UCSD-AML1 (cell line): ENCODE data around the gene PYGO2.

Experiments
- DNase-seq: peaks from one replicate; lab custom pipeline; 2025; ENCODE audit not compliant: unreplicated experiment; lab: John Stamatoyannopoulos, UW

PYGO2 gene

DNA sequence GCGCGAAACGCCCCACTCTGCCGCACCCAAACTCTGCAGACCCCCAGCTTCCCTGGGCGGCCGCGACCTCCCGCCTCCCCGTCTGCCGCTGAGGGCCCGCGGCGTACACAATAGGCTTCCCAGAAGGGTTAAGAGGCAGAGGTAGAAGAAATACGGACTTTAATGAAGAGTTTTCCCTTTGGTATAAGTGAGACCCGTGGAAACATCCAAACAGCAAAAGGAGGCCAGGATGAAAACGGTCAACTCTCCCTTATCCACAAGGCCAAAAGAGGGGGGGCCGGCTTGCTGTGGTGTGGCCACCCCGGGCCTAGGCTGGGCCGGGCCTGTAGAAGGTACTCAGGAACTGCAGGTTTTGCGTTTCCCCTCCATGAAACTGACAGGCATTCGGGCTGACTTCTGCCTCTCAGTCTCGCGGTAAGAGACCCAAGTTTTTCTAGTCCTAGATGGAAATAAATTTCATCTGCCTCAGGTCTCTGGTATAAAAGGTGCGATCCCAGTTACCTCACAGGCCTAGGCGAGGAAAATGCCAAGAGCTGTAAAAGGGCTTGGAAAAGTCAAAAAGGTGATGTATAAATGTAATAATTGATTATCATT, 671 bp upstream of the PYGO2 start:
- peak; percentile 62 for DNase-seq

- DNase-seq: no peak
Measured at GRCh38 chr1:154960446-154961136, 991 bp downstream of the PYGO2 start.

DNA sequence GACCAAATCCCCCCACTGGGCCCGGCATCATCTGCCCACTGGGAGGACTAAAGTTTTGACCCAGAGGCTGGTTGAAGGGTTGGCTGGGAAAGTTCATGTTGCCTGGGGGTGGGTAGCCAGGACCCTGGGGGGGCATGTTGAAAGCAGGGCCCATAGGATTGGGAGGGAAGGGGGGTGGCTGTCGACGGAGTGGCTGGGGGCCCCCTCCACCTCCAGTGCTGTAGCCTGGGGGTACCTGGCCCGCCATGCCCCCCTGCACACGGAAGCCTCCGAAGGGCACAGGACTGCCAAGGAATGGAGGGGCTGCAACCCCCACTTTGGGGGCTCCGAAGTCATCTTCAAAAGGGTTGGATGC, 2.2 kb downstream of the PYGO2 start:
- DNase-seq: no peak

- DNase-seq: no peak
Measured at GRCh38 chr1:154958681-154959425, 2.7 kb downstream of the PYGO2 start.

DNA sequence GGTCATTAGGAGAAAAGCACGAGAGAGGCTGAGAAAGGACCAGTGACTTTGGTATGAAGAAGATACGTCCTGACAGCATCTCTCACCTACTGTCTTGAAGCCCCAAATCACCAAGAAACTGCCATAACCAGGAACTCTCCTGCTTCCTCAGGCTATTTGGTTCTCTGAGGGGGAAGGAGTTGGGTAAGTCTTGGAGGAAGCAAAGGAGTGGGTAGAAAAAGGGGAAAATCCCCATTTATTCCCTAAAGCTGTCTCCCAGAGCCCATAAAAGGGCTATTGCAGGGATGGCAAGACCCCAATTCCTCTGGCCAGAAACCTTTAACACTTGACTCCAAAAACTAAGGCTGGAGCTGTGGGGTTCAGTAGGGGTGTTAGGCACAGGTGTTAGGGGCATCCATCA, 3.5 kb downstream of the PYGO2 start:
- no peak for DNase-seq

- no peak for DNase-seq
Measured at GRCh38 chr1:154957091-154957657, 4.4 kb downstream of the PYGO2 start.

GRCh38 chr1:154956544-154956941, 5.0 kb downstream of the PYGO2 start:
- DNase-seq: no peak

- peak; percentile 64 for DNase-seq
Measured at GRCh38 chr1:154955718-154956543, 5.7 kb downstream of the PYGO2 start, which contains the start of gene PBXIP1. TSS of gene PBXIP1 (minus strand) at chr1:154956099. CDS start at chr1:154953721, 2,378 bp downstream.

GRCh38 chr1:154955039-154955717, 6.4 kb downstream of the PYGO2 start:
- DNase-seq: peak; percentile 61

DNA sequence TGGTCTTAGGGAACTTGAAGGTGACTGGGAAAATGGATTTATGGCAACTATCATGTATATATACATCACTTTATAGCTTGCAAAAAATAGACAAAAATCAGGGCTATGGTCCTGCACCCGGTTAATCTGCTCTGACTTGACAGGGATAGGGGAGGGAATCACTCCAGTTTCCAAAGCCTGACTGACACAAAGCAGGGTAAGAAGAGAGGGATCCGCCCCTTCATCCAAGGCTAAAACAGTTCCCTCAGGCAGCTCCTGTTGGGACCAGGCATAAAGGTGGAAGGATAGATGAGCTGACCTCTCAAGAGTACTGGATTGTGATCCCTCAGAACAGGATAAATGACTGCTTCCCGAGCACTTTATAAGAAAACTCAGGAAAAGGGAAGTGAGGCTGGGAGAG, 7.0 kb downstream of the PYGO2 start:
- no peak for DNase-seq

- DNase-seq: no peak
Measured at GRCh38 chr1:154953611-154954038, 8.0 kb downstream of the PYGO2 start.

DNA sequence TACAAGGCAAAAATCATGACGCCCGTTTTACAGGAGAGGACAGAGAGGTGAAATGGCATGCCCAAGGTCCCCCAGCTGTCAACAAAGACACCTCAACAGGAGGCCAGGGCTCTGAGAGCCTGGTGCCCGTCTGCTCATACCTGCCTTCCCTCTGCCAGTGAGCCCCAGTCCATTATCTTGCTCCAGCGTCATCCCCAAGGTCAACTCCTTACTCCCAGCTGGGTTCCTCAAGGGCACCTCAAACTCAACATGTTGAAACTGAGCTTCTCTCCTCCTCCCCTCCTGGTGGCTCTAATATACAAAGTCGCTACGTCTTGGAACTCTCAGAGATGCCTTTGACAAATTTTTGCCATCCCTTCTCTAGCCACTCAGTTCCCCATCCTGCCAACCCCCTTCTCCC, 8.9 kb downstream of the PYGO2 start:
- no peak for DNase-seq

GRCh38 chr1:154951901-154952657, 9.5 kb downstream of the PYGO2 start:
- no peak for DNase-seq

DNA sequence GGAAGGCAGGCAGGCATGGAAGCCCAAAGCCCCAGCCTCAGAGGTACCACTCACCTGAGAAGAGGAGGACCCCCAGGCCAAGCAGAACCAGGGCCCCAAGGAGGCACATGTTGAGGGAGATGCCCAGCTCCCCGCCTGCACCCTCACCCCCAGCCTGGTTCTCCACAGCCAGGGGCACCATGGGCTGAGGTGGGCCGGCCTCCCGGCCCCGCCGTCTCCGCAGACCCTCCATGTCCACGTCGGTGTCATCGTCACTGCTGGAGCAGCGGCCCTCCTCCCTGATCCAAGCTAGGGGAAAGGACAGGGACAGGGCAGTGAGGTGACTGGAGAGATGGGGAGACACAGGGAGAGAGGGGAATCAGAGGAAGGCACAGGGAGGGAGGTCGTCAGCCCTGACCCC, 13.5 kb downstream of the PYGO2 start:
- no peak for DNase-seq

GRCh38 chr1:154945962-154946850, 15.4 kb downstream of the PYGO2 start:
- no peak for DNase-seq

GRCh38 chr1:154945160-154945961, 16.2 kb downstream of the PYGO2 start:
- DNase-seq: no peak

GRCh38 chr1:154944401-154945159, 17.0 kb downstream of the PYGO2 start:
- DNase-seq: no peak
